T-cell (primary cell): Measurements from ENCODE around the gene PIK3R1. TPM values are rescaled to one million over a fixed set of nuclear protein-coding genes. Genes with fewer than 3 reads are reported as not detected.
A peak's percentile ranks its signal among the peaks of the same experiment; 100 is the strongest.

ENCODE experiments used
- ATAC-seq, 4 experiments: fragments of 200-7000 bp in 3 of 4; fragments of 150-1000 bp in 1 of 4; cut with Tn5 transposase; replicated peaks in 1 of 4; 1 replicate in 3 of 4; 2 replicates in 1 of 4; pipeline ENCODE4 v1.10.0; 2021; ENCODE audit warnings: moderate library complexity in 3 of 4, mild to moderate bottlenecking in 2 of 4, moderate number of reproducible peaks in 1 of 4
- CTCF ChIA-PET, 2 donors: fragments of 300-600 bp; sonication (Branson Sonifier 250); formaldehyde crosslinking; loops; one replicate each; lab custom pipeline; 2022; ENCODE audit warnings: antibody characterized with exemption in 2 of 2; lab: Charles Lee
- POLR2A ChIA-PET, 2 donors: fragments of 300-600 bp; sonication (Branson Sonifier 250); formaldehyde crosslinking; loops; one replicate each; lab custom pipeline; 2022; ENCODE audit warnings: antibody characterized with exemption in 2 of 2; lab: Charles Lee
- DNase-seq, 35 experiments: peaks; one replicate each; pipeline versions ENCODE4 v3.0.0 to v3.0.0-alpha.2; 2013 to 2023
- H3K27ac ChIP-seq: one replicate; pipeline ENCODE4 v1.5.1; 2013; ENCODE audit warnings: low read length
- H3K27me3 ChIP-seq, 2 experiments: replicated peaks in 1 of 2; 1 replicate in 1 of 2; 2 replicates in 1 of 2; pipeline versions ENCODE4 v1.6.1 to v1.7.0; 2013; ENCODE audit warnings: low read length in 1 of 2, mixed read lengths in 1 of 2; ENCODE audit not compliant: control insufficient read depth in 2 of 2, insufficient read depth in 2 of 2; ENCODE audit errors: extremely low read depth in 1 of 2
- H3K36me3 ChIP-seq, 2 donors: 1 replicate in 1 of 2; 2 replicates in 1 of 2; pipeline versions ENCODE4 v1.6.1 to v1.7.0; 2013; ENCODE audit warnings: low read length in 1 of 2; ENCODE audit not compliant: control insufficient read depth in 2 of 2, insufficient read depth in 1 of 2; ENCODE audit errors: extremely low read depth in 1 of 2
- H3K4me1 ChIP-seq, 2 experiments: 1 replicate in 1 of 2; 2 replicates in 1 of 2; pipeline versions ENCODE4 v1.6.1 to v1.7.0; 2013; ENCODE audit warnings: low read length in 2 of 2, mixed read lengths in 1 of 2; ENCODE audit not compliant: insufficient read depth in 2 of 2, control insufficient read depth in 1 of 2; ENCODE audit errors: extremely low read depth in 1 of 2
- H3K4me3 ChIP-seq, 2 donors: 1 replicate in 1 of 2; 2 replicates in 1 of 2; pipeline versions ENCODE4 v1.5.1 to v1.7.0; 2013; ENCODE audit warnings: mild to moderate bottlenecking in 2 of 2, low read length in 1 of 2, moderate library complexity in 1 of 2; ENCODE audit not compliant: control insufficient read depth in 1 of 2; ENCODE audit errors: extremely low read depth in 1 of 2
- H3K9me3 ChIP-seq: 2 replicates; pipeline ENCODE4 v1.7.0; 2013
- H3K27ac Mint-ChIP-seq, 2 donors: one replicate each; pipeline ENCODE4 v1.8.0; 2020 to 2021; ENCODE audit warnings: mild to moderate bottlenecking in 2 of 2, mixed read lengths in 2 of 2
- H3K27me3 Mint-ChIP-seq, 2 donors: one replicate each; pipeline ENCODE4 v1.8.0; 2021 to 2022; ENCODE audit warnings: mixed read lengths in 2 of 2
- H3K36me3 Mint-ChIP-seq: one replicate; pipeline ENCODE4 v1.8.0; 2021; ENCODE audit warnings: mixed read lengths
- H3K4me1 Mint-ChIP-seq, 3 donors: one replicate each; pipeline ENCODE4 v1.8.0; 2020 to 2022; ENCODE audit warnings: mixed read lengths in 3 of 3, mild to moderate bottlenecking in 1 of 3
- H3K4me3 Mint-ChIP-seq, 3 donors: one replicate each; pipeline ENCODE4 v1.8.0; 2020 to 2022; ENCODE audit warnings: mild to moderate bottlenecking in 3 of 3, mixed read lengths in 3 of 3, moderate library complexity in 3 of 3
- H3K9me3 Mint-ChIP-seq, 3 donors: one replicate each; pipeline ENCODE4 v1.8.0; 2020 to 2022; ENCODE audit warnings: mixed read lengths in 3 of 3
- WGBS: methylation state at CpG from one replicate; pipeline ENCODE4 v1.1.5; 2013; ENCODE audit warnings: missing lambda C conversion rate; ENCODE audit not compliant: insufficient coverage; 5-methylcytosine and 5-hydroxymethylcytosine counted together
- total RNA-seq, 35 experiments: library from RNA in 6 of 35; stranded (reverse) in 6 of 35; fragments of 120-200 nt in 1 of 35; gene quantifications; one replicate each; pipeline versions ENCODE4 v1.2.1 to v1.2.4 and lab custom pipeline; 2013 to 2026

The PIK3R1 gene
- total RNA-seq, 5 donors from 2014 or later (not counting 1 experiment from before 2014, with no cell fraction given) = 83.7 to 370 (median 105) TPM

GRCh38 chr5:68288707-68289134 lies 73.2 kb downstream of the PIK3R1 start:
- peak overlapping the region; percentile 85 to 90 (median 88) for H3K4me3 Mint-ChIP-seq
- DNase-seq = no peak
- H3K27me3 Mint-ChIP-seq = no peaks in the 10 kb centered on the region
- POLR2A ChIA-PET = interaction anchor here in 1 of 2 donors (0.6 to 1.0 kb wide), 2 partner anchors 464 to 791 kb away, joined by 3 read pairs; no protein-coding TSS in a partner anchor
- H3K36me3 Mint-ChIP-seq = peaks cover 32% of the 10 kb centered on the region
- H3K27ac Mint-ChIP-seq = peak overlapping the region; percentile 92 to 96
- 30% methylated on average over 7 of the region's 10 CpGs for WGBS
- H3K4me3 ChIP-seq = peak overlapping the region; percentile 54 to 79
- CTCF ChIA-PET = interaction anchor here (0.8 to 3.5 kb wide), 7 partner anchors 9 to 173 kb away, joined by 3 to 57 read pairs (median 4); no protein-coding TSS in a partner anchor
- peaks cover 8 to 33% of the 10 kb centered on the region in 2 donors for H3K36me3 ChIP-seq
- peaks cover 37 to 38% of the 10 kb centered on the region in 2 experiments for H3K4me1 ChIP-seq
- H3K27me3 ChIP-seq = no peaks in the 10 kb centered on the region
- ATAC-seq = peak in 2 of 4 experiments; percentile 15 to 25
- H3K9me3 ChIP-seq = no peaks in the 10 kb centered on the region
- no peaks in the 10 kb centered on the region for H3K9me3 Mint-ChIP-seq
- H3K27ac ChIP-seq = peak overlapping the region; percentile 19
- peaks cover 83 to 86% (median 85%) of the 10 kb centered on the region in 3 donors for H3K4me1 Mint-ChIP-seq

DNA sequence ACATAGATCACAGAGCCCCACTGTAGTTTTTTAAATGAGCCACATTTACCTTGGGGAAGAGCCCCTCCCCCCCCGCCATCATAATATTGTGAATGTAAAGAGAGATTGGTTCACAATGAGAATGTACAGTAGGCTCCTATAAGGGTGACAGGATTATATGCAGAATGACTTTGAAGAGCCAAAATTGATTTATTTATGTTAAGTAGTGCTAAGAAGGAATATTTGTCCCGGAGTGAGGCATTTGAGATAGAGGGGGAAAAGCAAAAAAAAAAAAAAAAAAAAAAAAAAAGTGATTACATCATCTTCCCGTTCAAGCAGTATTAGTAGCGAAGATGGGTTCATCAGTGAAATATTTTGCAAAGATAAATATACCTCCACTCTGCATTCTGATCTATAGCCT lies 73.9 kb downstream of the PIK3R1 start:
- CTCF ChIA-PET = interaction anchor here in 1 of 2 donors (0.7 kb wide), 1 partner anchor 22 kb away, joined by 3 read pairs; no protein-coding TSS in a partner anchor

DNA sequence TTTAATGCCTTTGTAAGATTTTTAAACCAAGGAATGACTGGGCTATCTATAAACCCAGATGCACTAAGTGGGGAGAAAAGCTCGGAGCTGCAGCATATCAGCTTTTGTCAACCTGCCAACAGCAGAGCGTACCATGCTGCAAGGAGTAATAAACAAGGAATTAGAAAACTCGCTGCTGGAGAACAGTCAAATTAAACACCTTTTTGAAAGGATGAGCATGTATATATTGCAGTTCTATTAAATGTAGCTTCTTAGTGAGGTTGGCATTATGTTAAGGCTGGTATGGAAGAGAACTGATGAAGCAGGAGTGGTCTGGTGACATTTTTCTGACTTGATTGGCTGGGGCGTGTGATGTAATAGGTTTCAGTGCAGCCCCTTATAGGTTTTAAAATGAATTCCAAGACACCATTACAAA lies 74.7 kb downstream of the PIK3R1 start:
- no peak overlapping the region for H3K4me3 ChIP-seq
- no peaks in the 10 kb centered on the region for H3K9me3 ChIP-seq
- Mint-ChIP-seq H3K4me1 (peaks cover 68 to 77% (median 70%) of the 10 kb centered on the region in 3 donors), H3K36me3 (peaks cover 34% of the 10 kb centered on the region), H3K27ac (peak overlapping the region; percentile 58 to 92), H3K9me3 (no peaks in the 10 kb centered on the region), H3K4me3 (no peak overlapping the region), H3K27me3 (no peaks in the 10 kb centered on the region)
- H3K27ac ChIP-seq = no peak overlapping the region
- H3K27me3 ChIP-seq = no peaks in the 10 kb centered on the region
- POLR2A ChIA-PET = interaction anchor here in 1 of 2 donors (0.6 to 1.3 kb wide), 3 partner anchors 10 to 18 kb away, joined by 3 to 9 read pairs (median 4); no protein-coding TSS in a partner anchor
- H3K4me1 ChIP-seq = peaks cover 24 to 30% of the 10 kb centered on the region in 2 experiments
- H3K36me3 ChIP-seq = peaks cover 8 to 37% of the 10 kb centered on the region in 2 donors
- CTCF ChIA-PET = interaction anchor here in 1 of 2 donors (0.7 to 1.0 kb wide), 3 partner anchors 10 to 23 kb away, joined by 3 to 5 read pairs (median 3); no protein-coding TSS in a partner anchor
- ATAC-seq (no peak), DNase-seq (no peak)
- WGBS = 100% methylated on average over 2 of the region's 4 CpGs

More for the DNA sequence above, 73.9 kb downstream of the PIK3R1 start:
- no peaks in the 10 kb centered on the region for H3K9me3 Mint-ChIP-seq
- peaks cover 31% of the 10 kb centered on the region for H3K36me3 Mint-ChIP-seq
- peaks cover 30 to 31% of the 10 kb centered on the region in 2 experiments for H3K4me1 ChIP-seq
- H3K27me3 ChIP-seq = no peaks in the 10 kb centered on the region
- peak overlapping the region; percentile 85 to 90 (median 88) for H3K4me3 Mint-ChIP-seq
- DNase-seq = no peak
- peaks cover 8 to 34% of the 10 kb centered on the region in 2 donors for H3K36me3 ChIP-seq
- no peak overlapping the region for H3K27ac ChIP-seq
- ATAC-seq = no peak
- no peaks in the 10 kb centered on the region for H3K9me3 ChIP-seq
- POLR2A ChIA-PET = no interaction called here
- H3K27me3 Mint-ChIP-seq = no peaks in the 10 kb centered on the region
- H3K4me3 ChIP-seq = no peak overlapping the region
- WGBS = no CpG with 5 or more reads among the region's 4 CpGs
- peak overlapping the region; percentile 92 to 96 for H3K27ac Mint-ChIP-seq
- peaks cover 75 to 80% (median 78%) of the 10 kb centered on the region in 3 donors for H3K4me1 Mint-ChIP-seq

DNA sequence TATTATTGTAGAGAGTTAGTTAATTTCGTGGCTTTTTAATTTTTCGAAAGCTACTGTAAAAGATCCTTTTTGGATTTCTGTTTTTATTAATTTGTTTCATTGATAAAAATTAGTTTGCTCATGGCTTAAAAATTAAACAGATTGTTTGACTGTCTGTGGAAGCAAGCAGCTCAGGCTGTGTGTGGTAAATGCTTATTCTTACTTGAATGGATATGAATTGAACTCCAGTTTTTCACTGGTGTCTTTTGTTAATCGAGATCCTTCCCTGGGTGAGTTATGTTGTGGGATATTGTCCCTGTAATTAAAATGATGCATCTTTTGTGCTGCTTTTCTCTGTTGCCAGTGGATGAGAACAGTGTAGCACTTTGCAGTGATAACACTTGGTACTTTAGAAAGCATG lies 75.3 kb downstream of the PIK3R1 start:
- Mint-ChIP-seq H3K4me1 (peaks cover 62 to 72% (median 67%) of the 10 kb centered on the region in 3 donors), H3K27ac (peak overlapping the region; percentile 74 to 81), H3K4me3 (peak overlapping the region in 2 of 3 donors; percentile 7 to 12), H3K27me3 (no peaks in the 10 kb centered on the region), H3K9me3 (no peaks in the 10 kb centered on the region), H3K36me3 (peaks cover 34% of the 10 kb centered on the region)
- POLR2A ChIA-PET = interaction anchor here in 1 of 2 donors (0.6 to 1.3 kb wide), 3 partner anchors 11 to 19 kb away, joined by 3 to 9 read pairs (median 4); no protein-coding TSS in a partner anchor
- Histone ChIP-seq H3K4me1 (peaks cover 19 to 29% of the 10 kb centered on the region in 2 experiments), H3K9me3 (no peaks in the 10 kb centered on the region), H3K36me3 (peaks cover 8 to 42% of the 10 kb centered on the region in 2 donors), H3K27ac (no peak overlapping the region), H3K27me3 (no peaks in the 10 kb centered on the region), H3K4me3 (no peak overlapping the region)
- 100% methylated on average over 1 of the region's 3 CpGs for WGBS
- ATAC-seq (no peak), DNase-seq (no peak)
- CTCF ChIA-PET = interaction anchor here in 1 of 2 donors (1.0 kb wide), 2 partner anchors 10 to 11 kb away, joined by 3 to 5 read pairs; no protein-coding TSS in a partner anchor

GRCh38 chr5:68292316-68292715 lies 76.8 kb downstream of the PIK3R1 start:
- peak overlapping the region; percentile 77 to 83 for H3K27ac Mint-ChIP-seq
- no peak overlapping the region for H3K4me3 ChIP-seq
- peaks cover 49% of the 10 kb centered on the region for H3K36me3 Mint-ChIP-seq
- H3K9me3 Mint-ChIP-seq = no peaks in the 10 kb centered on the region
- peaks cover 10 to 56% of the 10 kb centered on the region in 2 donors for H3K36me3 ChIP-seq
- peak overlapping the region; percentile 9 for H3K27ac ChIP-seq
- no peaks in the 10 kb centered on the region for H3K9me3 ChIP-seq
- no peak for DNase-seq
- no peaks in the 10 kb centered on the region for H3K27me3 Mint-ChIP-seq
- peaks cover 48 to 63% (median 55%) of the 10 kb centered on the region in 3 donors for H3K4me1 Mint-ChIP-seq
- WGBS = no CpG with 5 or more reads among the region's 3 CpGs
- no peak for ATAC-seq
- H3K4me1 ChIP-seq = peaks cover 4 to 20% of the 10 kb centered on the region in 2 experiments
- H3K27me3 ChIP-seq = no peaks in the 10 kb centered on the region
- CTCF ChIA-PET = interaction anchor here (0.6 to 1.9 kb wide), 5 partner anchors 9 to 142 kb away, joined by 3 to 5 read pairs (median 4); no protein-coding TSS in a partner anchor
- POLR2A ChIA-PET = no interaction called here
- H3K4me3 Mint-ChIP-seq = no peak overlapping the region

DNA sequence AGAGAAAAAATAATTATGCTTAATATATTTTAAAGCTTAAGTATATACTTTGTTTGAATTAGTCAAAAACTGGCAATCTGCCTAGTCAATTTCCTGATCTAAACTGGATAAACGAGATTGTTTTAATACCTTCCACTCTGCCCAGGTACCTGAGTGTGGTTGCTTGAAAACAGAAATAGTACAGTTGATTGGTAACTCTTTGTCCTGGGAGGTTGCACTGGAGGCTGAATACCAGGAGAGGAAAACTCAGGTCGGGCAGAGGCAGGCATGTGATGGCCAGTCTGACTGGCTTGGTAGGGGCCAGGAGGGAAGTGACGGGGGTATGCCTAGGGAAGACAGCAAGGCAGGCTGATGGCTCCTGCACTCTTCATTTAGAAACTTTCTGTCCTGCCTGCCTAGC lies 80.2 kb downstream of the PIK3R1 start:
- H3K36me3 ChIP-seq = peaks cover 10 to 76% of the 10 kb centered on the region in 2 donors
- no peak overlapping the region for H3K27ac ChIP-seq
- peaks cover 23 to 44% (median 29%) of the 10 kb centered on the region in 3 donors for H3K4me1 Mint-ChIP-seq
- no peaks in the 10 kb centered on the region for H3K27me3 Mint-ChIP-seq
- H3K27ac Mint-ChIP-seq = peak overlapping the region; percentile 2 to 29
- H3K9me3 Mint-ChIP-seq = no peaks in the 10 kb centered on the region
- ChIA-PET POLR2A (interaction anchor here in 1 of 2 donors (0.6 kb wide), 1 partner anchor 31 kb away, joined by 4 read pairs; no protein-coding TSS in a partner anchor), CTCF (interaction anchor here (1.1 to 1.8 kb wide), 2 partner anchors 9 to 43 kb away, joined by 3 to 6 read pairs; no protein-coding TSS in a partner anchor)
- H3K4me1 ChIP-seq = no peaks in the 10 kb centered on the region
- no peak overlapping the region for H3K4me3 Mint-ChIP-seq
- no peak overlapping the region for H3K4me3 ChIP-seq
- DNase-seq (no peak), ATAC-seq (no peak)
- no peaks in the 10 kb centered on the region for H3K27me3 ChIP-seq
- H3K9me3 ChIP-seq = no peaks in the 10 kb centered on the region
- H3K36me3 Mint-ChIP-seq = peaks cover 74% of the 10 kb centered on the region
- WGBS = 100% methylated on average over 1 of the region's 3 CpGs
